Epithelial cell of proximal tubule (primary cell): ENCODE data around the gene DIAPH2. TPM values are rescaled to one million over a fixed set of nuclear protein-coding genes. Genes with fewer than 3 reads are reported as not detected.
A peak's percentile ranks its signal among the peaks of the same experiment; 100 is the strongest.
"Not testable (repeated sequence)": the region's sequence is repeated elsewhere in the genome, so short reads cannot be mapped to it uniquely, and the experiment has no call there.

Experiments used
- DNase-seq: peaks from one replicate; pipeline ENCODE4 v3.0.0-alpha.2; 2011; ENCODE audit warnings: low read depth
- H3K4me3 ChIP-seq: 2 replicates; pipeline ENCODE4 v1.5.1; 2011; ENCODE audit warnings: low read depth, mild to moderate bottlenecking, low read length
- total RNA-seq: library from RNA; depleted of rRNA; stranded (reverse); fragments of >200 nt; gene quantifications from 2 replicates; pipeline ENCODE4 v1.2.3, GENCODE V29; 2015
- TF ChIP-seq, protein P1 (sequence below): conservative IDR thresholded peaks from 2 replicates; pipeline ENCODE4 v1.5.1; 2012; ENCODE audit warnings: low read depth, mild to moderate bottlenecking, low read length

DIAPH2 gene
- total RNA-seq, 1 donor from 2014 or later, result 15.1 TPM

DNA sequence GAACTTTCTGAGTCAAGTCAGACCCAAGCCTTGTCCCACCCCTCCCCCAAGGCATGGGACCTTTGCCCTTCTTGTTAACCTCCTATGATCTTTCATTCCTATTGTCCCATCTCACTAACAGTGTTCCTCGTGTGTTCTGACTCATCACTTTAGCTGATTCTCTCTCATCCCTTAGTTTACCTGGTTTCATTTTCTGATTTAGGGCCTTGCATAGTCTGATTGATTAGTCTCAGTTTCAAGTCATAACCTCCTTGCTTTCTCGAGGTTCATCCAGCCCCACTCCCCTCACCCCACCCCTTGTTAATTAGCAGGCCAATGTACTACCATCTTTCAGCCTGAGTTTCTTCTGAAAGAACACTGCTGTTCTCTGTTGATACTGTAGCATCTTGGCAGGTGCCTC is 716.5 kb downstream of the DIAPH2 start:
- no peak overlapping the region for H3K4me3 ChIP-seq
- TF ChIP-seq, protein P1, sequence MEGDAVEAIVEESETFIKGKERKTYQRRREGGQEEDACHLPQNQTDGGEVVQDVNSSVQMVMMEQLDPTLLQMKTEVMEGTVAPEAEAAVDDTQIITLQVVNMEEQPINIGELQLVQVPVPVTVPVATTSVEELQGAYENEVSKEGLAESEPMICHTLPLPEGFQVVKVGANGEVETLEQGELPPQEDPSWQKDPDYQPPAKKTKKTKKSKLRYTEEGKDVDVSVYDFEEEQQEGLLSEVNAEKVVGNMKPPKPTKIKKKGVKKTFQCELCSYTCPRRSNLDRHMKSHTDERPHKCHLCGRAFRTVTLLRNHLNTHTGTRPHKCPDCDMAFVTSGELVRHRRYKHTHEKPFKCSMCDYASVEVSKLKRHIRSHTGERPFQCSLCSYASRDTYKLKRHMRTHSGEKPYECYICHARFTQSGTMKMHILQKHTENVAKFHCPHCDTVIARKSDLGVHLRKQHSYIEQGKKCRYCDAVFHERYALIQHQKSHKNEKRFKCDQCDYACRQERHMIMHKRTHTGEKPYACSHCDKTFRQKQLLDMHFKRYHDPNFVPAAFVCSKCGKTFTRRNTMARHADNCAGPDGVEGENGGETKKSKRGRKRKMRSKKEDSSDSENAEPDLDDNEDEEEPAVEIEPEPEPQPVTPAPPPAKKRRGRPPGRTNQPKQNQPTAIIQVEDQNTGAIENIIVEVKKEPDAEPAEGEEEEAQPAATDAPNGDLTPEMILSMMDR, result no peak
- DNase-seq, result peak; percentile 39

DNA sequence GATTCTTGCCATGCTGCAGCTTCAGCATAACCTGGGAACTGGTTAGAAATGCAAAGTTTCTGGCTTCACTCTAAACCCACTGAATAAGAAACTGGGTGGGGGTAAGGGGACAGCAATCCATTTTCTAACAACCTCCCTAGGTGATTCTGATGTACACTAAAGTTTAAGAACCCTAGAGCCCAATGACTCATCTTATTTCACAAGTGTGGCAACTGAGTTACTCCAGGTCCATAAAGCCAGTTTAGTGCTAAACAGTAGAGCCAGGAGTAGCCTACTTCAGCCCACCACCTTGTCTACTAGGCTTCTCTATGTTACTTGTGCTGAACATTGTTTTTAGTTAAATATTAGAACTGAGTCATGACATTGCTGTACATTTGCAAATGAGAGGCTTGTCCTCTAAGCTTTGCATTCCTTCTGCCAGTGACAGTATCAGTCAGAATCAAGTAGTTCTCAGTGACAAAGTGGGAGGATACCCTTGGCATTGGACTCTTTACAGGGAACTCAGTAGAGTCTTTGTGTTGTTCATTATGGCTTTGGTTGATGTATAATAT is 717.0 kb downstream of the DIAPH2 start:
- TF ChIP-seq, protein P1, result no peak
- DNase-seq, result no peak
- H3K4me3 ChIP-seq, result no peak overlapping the region

DNA sequence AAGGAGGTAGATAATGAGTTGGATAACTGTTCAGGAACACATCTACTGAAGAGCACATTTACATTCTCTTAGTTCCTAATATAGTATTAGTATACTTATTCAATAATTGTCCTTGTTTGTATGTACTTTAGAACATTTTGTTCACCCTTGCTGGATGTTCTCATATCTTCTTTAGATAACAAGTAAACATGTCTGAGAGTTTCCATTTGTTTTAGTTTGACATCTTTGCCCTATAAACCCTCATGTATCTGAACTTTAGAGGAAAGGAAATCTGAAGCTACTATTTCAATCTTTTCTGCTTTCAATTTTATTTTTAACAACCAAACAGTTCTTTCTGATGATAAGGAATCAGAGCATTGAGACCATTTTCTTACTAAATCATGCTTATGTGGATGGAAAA is 717.7 kb downstream of the DIAPH2 start:
- TF ChIP-seq, protein P1, result no peak
- no peak for DNase-seq
- no peak overlapping the region for H3K4me3 ChIP-seq

DNA sequence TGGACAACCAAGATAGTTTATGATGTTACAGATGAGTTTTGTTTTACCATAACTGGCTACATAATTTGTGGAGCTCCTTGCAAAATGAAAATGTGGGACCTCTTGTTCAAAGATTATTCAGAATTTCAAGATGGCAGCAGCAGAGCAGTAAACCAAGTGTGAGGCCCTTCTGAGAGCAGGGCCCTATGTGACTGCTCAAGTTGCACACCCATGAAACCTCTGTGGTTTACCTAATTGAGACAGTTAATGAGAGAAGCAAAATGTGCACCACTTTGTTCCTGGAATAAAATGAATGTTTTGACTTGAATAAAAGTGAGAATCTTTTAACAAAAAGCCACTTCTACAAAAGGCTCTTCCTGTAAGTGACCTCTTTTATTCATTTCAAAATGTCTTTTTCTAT is 718.3 kb downstream of the DIAPH2 start:
- no peak overlapping the region for H3K4me3 ChIP-seq
- TF ChIP-seq, protein P1, result no peak
- DNase-seq, result no peak

DNA sequence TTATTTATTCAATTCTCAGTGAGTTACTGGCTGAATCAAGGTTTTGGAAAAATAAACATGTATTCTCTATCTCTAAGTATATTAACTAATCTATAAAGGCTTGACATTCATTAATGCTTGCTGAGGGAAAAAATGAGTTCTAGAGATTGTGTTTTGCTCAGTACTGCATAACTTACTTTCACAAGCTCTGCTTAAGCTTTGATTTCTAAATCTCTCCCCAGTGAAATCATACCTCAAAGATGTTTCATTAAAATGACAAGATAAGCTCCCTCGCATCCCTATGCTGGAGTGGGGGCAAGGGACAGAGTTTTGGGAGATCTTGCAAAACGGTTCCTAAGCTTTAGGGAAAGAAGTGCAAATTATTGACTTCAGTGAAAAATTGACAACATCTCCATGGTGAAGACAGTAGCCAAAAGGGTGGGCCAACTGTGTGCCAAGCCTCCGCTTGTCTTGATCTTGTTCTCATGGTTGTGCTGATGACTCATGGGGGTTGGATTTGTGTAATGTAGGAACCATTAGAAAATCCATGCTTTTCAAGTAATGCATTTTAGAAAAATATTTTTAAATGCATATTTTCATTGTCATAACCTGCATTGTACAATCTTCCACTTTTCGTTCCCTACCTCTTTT is 720.5 kb downstream of the DIAPH2 start:
- no peak overlapping the region for H3K4me3 ChIP-seq
- TF ChIP-seq, protein P1, result no peak
- DNase-seq, result no peak

DNA sequence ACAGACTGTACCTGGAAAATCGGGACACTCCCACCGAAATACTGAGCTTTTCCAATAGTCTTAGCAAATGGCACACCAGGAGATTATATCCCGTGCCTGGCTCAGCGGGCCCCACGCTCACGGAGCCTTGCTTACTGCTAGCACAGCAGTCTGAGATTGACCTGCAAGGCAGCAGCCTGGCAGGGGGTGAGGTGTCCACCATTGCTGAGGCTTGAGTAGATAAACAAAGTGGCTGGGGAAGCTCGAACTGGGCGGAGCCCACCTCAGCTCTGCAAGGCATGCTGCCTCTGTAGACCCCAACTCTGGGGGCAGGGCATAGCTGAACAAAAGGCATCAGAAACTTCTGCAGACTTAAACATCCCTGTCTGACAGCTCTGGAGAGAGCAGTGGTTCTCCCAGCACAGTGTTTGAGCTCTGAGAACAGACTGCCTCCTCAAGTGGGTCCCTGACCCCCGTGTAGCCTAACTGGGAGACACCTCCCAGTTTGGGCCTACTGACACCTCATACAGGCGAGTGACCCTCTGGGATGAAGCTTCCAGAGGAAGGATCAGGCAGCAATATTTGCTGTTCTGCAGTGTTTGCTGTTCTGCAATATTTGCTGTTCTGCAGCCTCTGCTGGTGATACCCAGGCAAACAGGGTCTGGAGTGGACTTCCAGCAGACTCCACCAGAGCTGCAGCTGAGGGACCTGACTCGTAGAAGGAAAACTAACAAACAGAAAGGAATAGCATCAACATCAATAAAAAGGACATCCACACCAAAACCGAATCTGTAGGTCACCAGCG is 725.2 kb downstream of the DIAPH2 start:
- not testable (repeated sequence) for DNase-seq, H3K4me3 ChIP-seq

DNA sequence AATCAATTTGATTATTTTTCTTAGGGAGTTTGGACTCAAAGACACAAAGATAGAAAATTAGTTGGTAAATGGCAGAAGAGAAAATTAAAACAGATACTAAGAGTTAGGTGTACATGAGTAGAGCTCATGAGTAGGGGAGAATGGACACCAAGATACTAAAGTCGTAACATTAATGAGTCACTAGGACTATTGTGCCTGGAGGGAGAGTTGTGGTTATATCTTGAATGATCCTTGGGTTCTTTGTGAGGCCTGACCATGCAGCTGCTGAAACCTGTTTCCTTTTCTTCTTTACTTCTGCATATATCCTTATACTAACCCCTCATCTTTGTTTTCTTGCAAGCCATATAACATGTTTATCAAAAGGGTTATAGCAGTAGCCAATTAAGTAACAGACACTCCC is 731.8 kb downstream of the DIAPH2 start:
- no peak for DNase-seq
- TF ChIP-seq, protein P1, result no peak
- H3K4me3 ChIP-seq, result no peak overlapping the region
